Sigmoid colon (tissue), 3 donors: ENCODE measurements around the gene ZNF507.

Experiments
- CTCF ChIP-seq, 4 experiments: fragments of 450-650 bp in 3 of 4; fragments of 200-600 bp in 1 of 4; IDR thresholded peaks; one replicate each; pipeline ENCODE4 v1.5.1; 2016 to 2019; ENCODE audit warnings: antibody characterized with exemption in 4 of 4, mild to moderate bottlenecking in 3 of 4, moderate library complexity in 2 of 4
- POLR2A ChIP-seq, 2 donors: fragments of 450-650 bp; IDR thresholded peaks; one replicate each; pipeline ENCODE4 v1.6.1; 2016; ENCODE audit warnings: antibody characterized with exemption in 2 of 2, mild to moderate bottlenecking in 2 of 2, moderate library complexity in 2 of 2

DNA sequence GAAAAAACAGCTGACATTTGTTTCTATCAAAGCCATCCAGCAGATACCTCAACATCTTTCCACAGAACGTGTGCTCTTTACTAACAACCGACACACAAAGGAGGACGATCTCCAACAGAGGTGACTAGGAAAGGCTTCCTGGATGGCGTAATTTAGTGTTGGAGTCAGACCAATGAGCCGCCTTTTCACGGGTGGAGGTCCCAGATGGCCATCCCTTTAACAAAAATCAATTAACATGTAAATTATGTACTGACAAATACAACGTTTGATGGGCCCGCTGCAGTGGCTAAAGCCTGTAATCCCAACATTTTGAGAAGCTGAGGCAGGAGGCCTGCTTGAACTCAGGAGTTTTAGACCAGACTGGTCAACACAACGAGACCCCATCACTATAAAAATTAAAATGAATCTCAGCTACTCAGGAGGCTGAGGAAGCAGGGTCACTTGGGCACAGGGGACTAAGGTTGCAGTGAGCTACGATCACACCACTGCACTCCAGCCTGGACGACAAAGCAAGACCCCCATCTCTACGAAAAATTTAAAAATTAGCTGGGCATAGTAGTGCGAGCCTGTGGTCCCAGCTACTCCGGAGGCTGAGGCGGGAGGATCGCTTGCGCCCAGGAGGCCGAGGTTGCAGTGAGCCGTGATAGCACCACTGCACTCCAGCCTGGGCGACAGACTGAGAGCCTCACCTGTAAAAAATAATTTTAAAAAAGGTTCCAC lies 59.0 kb downstream of the ZNF507 start:
- TF ChIP-seq CTCF (IDR thresholded peaks at IDR 0.05), result no peak
- no peak for TF ChIP-seq POLR2A (IDR thresholded peaks at IDR 0.05)
